Neural cell (in vitro differentiated cells): Measurements from ENCODE around the gene PIAS4.

Experiments used
- CTCF ChIP-seq: fragments of 450-650 bp; IDR thresholded peaks from 2 replicates; pipeline ENCODE4 v1.5.1; 2014; ENCODE audit warnings: antibody characterized with exemption, mild to moderate bottlenecking, moderate library complexity; ENCODE audit not compliant: poor library complexity, severe bottlenecking
- EZH2 ChIP-seq: fragments of 200-600, 300-800 bp; shearing (Covaris generic), sonication (generic); IDR thresholded peaks from 2 replicates; pipeline ENCODE4 v1.6.1; 2014; ENCODE audit warnings: antibody characterized with exemption, low read length, borderline replicate concordance, mild to moderate bottlenecking; ENCODE audit not compliant: insufficient read depth, poor library complexity, severe bottlenecking

GRCh38 chr19:4063369-4064148 is 56.0 kb downstream of the PIAS4 start:
- TF ChIP-seq CTCF = no peak
- TF ChIP-seq EZH2 = no peak
